ENCODE data around the gene ZNF318.
"Not testable (repeated sequence)": the region's sequence is repeated elsewhere in the genome, so short reads cannot be mapped to it uniquely, and the experiment has no call there.

ZNF318 gene, protein sequence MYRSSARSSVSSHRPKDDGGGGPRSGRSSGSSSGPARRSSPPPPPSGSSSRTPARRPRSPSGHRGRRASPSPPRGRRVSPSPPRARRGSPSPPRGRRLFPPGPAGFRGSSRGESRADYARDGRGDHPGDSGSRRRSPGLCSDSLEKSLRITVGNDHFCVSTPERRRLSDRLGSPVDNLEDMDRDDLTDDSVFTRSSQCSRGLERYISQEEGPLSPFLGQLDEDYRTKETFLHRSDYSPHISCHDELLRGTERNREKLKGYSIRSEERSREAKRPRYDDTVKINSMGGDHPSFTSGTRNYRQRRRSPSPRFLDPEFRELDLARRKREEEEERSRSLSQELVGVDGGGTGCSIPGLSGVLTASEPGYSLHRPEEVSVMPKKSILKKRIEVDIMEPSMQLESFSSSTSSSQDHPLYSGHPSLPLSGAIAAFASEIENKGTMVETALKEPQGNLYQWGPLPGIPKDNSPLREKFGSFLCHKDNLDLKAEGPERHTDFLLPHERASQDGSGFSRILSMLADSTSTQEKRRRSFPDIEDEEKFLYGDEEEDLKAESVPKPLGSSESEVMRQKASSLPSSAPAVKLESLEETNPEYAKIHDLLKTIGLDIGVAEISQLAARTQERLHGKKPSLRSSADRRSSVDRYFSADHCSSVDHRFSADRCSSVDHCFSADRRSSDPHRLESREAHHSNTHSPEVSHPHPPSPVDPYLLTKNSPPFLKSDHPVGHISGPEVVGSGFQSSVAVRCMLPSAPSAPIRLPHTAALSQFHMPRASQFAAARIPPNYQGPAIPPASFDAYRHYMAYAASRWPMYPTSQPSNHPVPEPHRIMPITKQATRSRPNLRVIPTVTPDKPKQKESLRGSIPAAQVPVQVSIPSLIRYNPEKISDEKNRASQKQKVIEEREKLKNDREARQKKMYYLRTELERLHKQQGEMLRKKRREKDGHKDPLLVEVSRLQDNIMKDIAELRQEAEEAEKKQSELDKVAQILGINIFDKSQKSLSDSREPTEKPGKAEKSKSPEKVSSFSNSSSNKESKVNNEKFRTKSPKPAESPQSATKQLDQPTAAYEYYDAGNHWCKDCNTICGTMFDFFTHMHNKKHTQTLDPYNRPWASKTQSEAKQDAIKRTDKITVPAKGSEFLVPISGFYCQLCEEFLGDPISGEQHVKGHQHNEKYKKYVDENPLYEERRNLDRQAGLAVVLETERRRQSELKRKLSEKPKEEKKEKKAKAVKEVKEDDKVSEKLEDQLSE (N-terminal part only)

DNA sequence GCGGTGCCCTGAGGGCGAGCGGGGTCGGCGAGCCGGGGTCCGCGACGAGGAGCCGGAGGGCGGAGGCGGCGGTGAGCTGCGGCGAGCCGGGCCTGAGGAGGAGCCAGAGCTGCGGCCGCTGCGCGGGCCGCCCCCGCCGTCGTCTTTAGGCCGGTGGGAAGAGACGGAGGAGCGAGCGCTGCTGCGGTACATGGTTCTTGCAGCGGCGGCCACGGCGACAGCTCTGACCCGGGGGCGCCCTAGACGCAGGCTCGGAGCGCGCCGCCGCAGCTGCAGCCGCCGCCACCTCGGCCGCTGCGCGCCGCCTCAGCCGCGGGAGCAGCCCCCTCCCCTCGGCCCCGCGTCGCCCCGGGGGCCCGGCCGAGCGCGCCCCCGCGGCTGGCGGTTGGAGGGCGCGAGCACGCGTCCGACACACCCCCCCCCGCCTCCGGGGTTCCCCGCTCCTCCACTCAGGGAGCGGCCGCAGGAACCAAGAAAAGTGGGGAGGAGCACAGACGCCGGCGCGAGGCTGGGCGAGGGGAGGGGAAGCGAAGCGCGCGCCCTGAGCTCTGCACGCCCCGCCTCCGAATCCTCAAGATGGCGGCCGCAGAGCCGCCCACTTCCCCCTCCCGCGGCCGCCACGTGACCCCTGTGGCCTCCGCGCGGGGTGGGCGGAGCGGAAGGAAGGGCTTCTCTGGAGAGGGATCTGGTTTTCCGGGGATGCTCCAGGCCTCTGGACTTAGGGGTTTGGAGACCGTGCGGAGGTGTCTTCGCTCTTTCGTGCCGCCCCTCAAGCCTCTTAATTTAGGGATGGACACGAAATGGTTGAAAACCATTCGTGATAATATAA is at the start of gene ZNF318:
ZNF318 (minus strand) TSS at position 474 of the 829 bp plus-strand sequence; CDS start at position 192, 282 bp downstream.
- DNase-seq, result peak; percentile 82

DNA sequence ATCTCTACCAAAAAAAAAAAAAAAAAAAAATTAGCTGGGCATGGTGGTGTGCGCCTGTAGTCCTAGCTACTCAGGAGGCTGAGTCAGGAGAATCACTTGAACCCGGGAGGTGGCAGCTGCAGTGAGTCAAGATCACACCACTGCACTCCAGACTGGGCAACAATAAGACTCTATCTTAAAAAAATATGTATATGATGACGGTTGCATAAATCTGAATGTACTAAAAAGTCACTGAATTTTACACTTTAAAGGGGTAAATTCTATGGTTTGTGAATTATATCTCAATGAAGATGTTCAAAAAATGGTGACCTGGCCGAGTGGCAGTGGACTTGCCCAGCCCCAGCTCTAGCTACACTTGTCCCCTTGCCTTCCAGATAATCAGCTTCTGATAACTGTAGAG is 47.5 kb upstream of the ZNF318 start:
- no peak for DNase-seq

DNA sequence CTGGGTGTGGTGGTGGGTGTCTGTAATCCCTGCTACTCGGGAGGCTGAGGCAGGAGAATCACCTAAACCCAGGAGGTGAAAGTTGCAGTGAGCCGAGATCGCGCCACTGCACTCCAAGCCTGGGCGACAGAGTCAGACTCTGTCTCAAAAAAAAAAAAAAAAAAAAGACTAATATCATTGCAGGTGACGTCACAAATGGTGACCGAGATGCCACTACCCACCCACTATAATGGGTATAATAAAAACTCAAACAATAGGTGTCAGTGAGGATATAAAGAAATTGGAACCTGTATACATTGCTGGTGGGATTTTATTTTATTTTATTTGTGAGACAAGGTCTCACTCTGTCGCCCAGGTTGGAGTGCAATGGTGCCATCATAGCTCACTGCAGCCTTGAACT is 45.8 kb upstream of the ZNF318 start:
- not testable (repeated sequence) for DNase-seq

DNA sequence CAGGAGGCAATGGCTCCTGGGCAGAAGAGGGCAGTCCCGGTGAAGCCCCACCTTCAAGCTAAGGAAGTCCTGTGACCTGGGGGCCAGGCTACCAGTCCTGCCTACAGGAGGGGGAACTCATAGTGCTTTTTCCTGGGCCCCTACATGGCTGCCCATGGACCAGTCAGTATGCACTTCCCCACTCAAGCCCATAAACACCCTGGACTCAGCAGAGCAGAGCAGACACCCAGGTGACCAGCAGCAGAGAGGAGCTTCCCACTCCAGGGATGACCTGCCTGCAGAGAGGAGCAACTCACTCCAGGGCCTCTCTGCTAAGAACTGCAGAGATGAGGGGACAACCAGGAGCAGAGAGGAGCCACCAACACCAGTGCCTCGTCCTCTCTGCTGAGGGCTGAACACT is 43.6 kb upstream of the ZNF318 start:
- DNase-seq, result no peak

DNA sequence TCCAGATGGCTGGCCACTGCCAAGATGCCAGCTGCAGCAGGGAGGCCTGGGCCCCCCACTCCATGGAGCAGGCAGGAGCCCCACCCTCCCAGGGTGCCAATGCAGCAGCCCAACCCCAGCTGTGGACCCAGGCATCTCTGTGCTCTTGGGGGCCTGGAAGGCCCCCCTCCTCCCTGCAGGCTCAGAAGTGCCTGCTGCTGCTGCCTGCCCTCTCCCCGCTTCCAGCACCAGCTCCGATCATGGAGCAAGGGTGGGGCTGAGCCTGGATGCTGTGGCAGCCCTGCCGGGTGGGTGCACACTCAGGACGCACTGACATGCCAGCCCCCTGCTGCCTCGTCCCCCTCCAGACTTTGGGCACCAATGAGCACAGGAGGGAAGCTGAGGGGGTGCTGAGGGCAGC is 43.1 kb upstream of the ZNF318 start:
- no peak for DNase-seq

DNA sequence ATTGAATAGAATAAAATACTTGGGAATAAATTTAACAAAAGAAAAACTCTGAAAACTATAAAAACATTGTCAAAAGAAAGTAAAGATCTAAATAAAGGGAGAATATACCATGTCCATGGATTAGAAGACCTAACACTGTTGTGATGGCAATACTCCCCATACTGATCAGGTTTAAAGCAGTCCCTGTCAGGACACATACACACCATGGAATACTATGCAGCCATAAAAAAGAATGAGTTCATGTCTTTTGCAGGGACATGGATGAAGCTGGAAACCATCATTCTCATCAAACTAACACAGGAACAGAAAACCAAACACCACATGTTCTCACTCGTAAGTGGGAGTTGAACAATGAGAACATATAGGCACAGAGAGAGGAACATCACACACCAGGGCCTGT is 41.3 kb upstream of the ZNF318 start:
- not testable (repeated sequence) for DNase-seq

DNA sequence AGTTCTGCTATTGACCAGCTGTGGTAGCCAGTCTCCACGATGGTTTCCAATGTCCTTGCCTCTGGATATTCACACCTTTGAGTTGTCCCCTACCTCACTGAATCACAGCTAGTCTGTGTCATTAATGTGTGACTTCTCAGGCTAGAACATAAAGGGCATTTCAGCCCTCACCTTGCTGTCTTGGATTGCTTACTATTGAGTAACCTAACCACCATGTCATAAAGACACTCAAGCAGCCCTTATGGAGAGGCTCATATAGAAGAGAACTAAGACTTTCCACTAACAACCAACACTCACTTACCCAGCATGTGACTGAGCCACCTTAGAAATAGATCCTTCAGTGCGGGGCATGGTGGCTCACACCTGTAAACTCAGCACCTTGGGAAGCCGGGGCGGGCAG is 38.8 kb upstream of the ZNF318 start:
- DNase-seq, result no peak

DNA sequence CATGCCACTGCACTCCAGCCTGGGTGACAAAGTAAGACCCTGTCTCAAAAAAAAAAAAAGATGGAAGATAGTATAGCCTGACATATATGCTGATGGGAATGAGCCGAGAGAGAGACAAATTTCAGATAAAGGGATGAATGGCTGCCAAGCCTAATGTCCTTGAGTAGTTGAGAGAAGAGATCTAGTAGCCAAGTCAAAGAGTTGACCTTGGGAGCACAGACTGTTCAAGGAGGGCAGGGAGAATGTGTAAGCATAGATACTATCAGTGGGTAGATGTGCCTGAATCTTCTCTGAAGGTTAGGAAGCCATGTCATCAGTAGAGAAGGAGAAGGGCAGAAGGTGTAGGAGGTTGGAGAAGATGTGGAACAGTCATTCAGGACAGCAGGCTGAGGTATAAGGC is 37.8 kb upstream of the ZNF318 start:
- no peak for DNase-seq

DNA sequence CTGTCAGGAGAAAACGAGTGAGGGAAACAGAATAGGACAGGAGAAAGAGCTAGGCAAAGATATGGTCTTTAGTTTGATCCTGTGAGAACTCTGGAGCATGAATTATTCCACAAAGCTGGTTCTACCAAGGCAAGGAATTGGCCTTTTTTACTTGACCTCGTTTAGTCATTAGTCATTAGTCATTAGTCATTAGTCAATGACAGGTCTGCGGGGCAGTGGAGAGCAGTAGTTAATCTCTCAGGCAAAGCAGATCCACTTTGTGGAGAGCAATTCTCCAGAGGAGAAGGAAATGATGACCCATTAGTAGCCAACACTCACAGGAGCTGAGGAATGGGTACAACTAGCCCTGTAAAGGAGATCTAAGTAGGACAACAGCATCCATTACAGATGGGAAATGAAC is 35.9 kb upstream of the ZNF318 start:
- no peak for DNase-seq

DNA sequence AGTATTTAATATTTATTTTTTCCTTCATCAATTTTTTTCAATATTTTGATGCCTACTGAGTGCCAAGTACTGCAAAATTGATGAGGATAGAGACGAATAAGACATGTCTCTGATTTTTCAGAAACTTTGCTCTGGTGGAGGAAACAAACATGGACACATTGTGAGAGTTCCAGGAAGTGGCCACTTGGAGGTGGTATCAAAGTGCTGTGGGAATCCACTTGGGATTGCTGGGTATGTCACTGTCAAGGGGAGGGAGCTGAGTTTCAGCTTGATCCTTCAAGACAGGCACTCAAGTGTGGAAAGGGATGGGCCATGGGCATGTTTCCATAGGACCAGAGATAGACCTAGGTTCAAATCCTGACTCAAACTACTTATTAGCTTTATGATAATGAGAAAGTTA is 33.4 kb upstream of the ZNF318 start:
- no peak for DNase-seq

DNA sequence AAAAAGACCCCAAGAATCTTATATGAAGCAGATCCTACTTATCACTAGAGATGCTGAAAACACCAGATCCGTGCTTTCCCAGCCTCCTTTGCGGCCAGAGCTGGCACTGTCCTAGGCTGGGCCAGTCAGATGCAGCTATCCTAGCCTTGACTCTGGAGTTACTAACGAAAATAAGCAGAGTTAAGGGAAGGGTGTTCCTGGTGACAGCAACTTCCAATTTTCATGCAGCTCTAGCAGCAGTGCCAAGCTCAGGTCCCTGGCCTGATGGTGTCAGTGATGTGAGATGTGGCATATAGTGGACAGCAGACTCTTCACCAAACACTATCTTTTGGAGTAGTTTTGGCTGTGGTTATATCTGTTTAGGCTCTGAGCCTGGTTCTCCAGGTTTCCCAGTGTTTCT is 32.3 kb upstream of the ZNF318 start:
- no peak for DNase-seq

DNA sequence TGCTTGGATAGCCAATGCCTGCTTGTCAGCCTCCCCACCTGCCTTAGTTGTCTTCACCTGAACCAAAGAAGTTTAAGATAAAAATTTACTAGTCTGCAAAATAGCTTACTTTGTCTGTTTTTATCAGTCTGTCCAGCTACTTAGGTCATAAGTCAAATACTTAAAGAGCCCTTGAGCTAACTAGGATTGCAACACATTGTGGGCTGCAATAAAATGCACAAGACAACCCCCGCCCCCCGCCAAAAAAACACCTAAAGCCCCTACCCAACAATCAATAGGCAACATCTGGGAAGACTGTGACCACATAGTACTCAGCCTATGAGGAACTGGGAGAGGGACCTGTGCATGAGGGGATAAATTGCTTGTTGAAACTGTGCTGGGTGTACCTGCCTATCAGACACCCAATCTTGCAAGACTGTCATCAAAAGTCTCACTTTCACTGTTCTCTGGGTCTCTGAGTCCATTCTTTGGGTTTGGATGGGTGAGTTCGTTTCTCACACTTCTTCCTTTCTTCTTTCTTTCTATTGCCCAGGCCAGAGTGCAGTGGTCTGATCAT is 30.6 kb upstream of the ZNF318 start:
- no peak for DNase-seq

DNA sequence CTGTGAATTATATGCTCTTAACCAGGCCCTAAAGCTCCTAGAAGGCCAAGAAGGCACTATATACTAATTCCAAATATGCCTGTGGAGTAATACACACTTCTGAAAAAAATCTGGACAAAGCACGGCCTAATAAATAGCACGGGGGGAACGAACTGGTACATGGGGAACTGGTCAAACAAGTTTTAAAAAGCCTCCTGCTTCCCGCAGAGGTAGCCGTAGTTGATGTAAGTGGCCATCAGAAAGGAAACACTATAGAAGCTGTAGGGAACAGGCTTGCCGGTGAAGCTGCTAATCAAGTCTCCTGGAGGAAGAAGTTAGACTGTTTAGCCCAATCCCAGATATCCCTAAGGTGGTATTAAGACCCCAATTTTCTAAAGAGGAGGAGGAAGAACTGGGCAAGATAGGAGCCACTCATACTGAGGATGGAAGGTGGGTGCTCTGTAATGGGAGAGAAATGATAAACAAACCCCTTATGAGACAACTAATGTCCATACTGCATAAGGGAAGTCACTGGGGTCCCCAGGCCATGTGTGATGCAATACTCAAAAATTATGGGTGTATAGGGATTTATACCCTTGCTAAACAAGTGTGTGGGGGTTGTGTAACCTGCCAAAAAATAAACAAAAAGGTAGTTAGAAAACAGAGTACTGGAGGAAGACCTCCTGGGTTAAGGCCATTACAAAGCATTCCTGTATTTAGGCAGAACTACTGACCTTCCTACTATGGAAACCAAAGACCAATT is 27.1 kb upstream of the ZNF318 start:
- no peak for DNase-seq

DNA sequence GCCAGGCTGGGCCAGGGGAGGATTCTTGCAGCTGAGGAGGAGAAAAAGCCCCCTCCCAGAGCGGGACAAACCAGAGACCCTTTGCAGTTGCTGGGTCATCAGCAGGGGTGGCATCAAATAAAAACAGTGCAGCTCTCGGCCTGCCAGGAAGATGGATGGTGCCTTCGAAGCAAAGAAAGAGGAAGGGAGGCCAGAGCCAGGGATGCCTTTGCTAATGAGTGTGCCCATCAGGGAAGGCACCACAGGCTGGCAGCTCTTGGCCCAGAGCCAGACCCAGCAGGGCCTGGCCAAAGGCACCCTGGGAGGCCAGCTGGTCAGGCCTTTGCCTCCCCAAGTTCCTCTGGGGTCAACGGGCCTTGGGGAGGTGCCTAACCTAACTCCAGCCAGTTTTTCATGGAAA is 26.3 kb upstream of the ZNF318 start:
- no peak for DNase-seq

DNA sequence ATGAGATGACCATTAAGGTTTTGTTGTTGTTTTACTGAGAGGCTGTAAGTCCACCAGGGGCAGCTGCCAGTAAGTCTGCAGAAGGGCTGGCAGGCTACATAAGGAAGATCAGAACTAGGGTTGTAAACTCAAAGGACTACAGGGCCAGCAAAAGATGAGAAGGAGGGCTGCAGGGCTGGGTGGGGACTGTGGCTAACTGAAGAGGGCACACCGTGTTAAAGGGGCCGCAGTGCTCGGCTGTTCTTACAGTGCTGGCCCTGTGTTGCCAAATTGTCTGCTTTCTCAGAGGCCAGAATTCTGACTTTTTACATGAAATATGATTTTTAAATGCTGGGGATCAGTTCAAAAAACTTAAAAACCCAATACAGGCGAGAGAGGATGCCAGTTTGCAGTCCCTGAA is 25.5 kb upstream of the ZNF318 start:
- no peak for DNase-seq

DNA sequence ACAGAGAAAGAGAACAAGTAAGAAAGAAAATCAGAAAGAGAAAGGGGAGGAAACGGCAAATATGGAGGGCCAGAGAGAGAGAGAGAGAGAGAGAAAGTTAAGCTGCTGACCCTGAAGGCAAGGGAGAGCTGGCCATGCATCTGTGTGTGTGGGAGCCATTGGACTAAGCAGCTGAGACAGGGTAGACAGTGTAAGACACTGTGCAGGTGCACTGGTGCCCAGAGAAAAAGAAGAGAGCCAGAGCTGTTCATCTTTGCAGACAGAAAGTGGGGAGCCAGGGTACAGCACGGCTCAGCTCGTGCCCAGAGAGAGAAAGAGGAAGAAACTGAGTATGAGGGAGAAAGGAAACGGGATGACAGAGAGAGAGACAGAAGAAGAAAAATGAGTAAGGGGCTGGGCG is 24.2 kb upstream of the ZNF318 start:
- DNase-seq, result no peak

DNA sequence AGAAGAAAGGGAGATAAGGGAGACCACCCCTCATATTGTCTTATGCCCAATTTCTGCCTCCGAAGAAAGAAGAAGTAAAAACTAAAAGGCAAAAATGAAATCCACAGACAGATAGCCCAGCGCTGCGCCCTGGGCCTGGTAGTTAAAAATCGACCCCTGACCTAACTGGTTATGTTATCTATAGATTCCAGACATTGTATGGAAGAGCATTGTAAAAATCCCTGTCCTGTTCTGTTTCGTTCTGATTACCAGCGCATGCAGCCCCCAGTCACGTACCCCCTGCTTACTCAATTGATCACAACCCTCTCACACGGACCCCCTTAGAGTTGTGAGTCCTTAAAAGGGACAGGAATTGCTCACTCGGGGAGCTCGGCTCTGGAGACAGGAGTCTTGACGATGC is 23.7 kb upstream of the ZNF318 start:
- DNase-seq, result not testable (repeated sequence)

DNA sequence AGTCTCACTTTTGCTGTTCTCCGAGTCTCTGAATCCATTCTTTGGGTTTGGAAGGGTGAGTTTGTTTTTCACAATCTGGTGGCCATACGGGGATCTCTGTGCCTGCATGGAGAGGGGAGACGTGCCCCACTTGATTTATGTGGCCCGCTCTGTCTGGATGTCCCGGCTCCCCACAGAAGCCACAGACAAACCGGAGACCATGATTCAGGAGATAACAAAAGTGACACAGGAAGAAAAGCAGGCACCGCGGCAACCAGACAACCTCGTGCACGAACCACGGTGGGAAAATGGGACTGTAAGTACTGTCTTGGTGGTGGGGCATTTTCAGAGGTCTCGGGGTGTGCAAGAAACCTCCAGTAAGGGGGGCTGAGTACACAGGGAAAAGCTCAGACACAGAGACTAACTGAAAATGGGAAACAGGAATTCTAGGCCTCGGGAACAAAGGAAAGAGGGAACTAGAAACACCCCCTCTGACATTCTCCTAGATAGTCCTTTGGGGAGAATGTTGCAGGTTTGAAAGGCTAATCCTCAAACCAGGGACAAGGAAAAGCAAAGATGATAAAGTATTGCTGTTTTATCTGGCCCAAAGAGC is 22.1 kb upstream of the ZNF318 start:
- no peak for DNase-seq

DNA sequence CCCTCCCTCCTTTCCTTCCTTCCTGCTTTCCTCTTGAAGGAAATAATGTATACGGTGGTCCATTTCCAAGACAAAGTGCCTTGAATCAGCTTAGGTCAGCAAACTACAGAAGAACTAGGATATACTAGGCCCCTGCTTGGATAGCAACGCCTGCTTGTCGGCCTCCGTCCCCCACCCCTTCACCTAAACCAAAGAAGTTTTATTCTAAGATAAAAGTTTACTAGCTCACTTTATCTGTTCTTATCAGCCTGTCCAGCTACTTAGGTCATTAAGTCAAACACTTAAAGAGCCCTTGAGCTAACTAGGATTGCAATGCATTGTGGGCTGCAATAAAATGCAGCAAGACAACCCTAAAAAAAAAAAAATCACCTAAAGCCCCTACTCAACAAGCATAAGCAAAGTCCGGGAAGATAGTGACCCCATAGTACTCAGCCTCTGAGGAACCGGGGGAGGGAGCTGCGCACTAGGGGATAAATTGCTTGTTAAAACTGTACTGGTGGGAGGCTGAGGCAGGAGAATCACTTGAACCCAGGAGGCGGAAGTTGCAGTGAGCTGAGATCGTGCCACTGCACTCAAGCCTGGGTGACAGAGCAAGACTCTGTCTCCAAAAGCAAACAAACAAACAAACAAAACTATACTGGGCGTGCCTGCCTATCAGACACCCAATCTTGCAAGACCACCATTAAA is 21.4 kb upstream of the ZNF318 start:
- DNase-seq, result not testable (repeated sequence)

DNA sequence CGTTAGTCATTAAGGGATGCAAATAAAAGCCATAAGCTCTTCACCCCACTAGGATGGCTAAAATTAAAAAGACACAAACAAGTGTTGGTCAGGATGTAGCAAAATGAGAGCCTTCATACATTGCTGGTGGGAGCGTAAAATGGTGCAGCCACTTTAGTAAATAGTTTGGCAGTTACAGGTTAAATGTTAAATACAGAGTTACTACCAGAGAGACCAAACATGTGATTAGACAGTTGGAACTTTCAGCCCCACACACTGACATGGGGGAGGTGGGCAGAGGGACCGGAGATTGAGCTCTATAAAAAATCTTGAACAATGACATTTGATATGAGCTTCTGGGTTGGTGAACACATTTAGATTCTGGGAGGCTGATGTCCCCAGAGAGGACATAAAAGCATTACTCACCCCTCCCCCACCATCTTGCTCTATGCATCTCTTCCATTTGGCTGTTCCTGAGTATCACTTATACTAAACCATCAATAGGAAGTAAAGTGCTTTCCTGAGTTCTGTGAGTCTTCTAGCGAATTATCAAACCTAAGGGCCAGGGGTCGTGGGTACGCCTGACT is 20.4 kb upstream of the ZNF318 start:
- DNase-seq, result no peak

Data from NCI-H2081 treated with DMSO at 0.1 percent for 48 hours (cell line).